B cell (primary cell): ENCODE measurements around the gene GADD45G. TPM values are rescaled to one million over a fixed set of nuclear protein-coding genes. Genes with fewer than 3 reads are reported as not detected.
A peak's percentile ranks its signal among the peaks of the same experiment; 100 is the strongest.

ENCODE experiments used
- ATAC-seq: fragments of 200-7000 bp; cut with Tn5 transposase; one replicate; pipeline ENCODE4 v1.10.0; 2021; ENCODE audit warnings: low read depth, mild to moderate bottlenecking, moderate number of reproducible peaks, moderate library complexity
- CTCF ChIA-PET: fragments of 350-600 bp; sonication (Branson Sonifier 250); formaldehyde crosslinking; loops from one replicate; lab custom pipeline; 2021; ENCODE audit warnings: antibody characterized with exemption, inconsistent platforms; lab: Charles Lee
- POLR2A ChIA-PET: fragments of 350-600 bp; sonication (Branson Sonifier 250); formaldehyde crosslinking; loops from one replicate; lab custom pipeline; 2021; ENCODE audit warnings: antibody characterized with exemption; lab: Charles Lee
- DNase-seq: peaks from one replicate; pipeline ENCODE4 v3.0.0; 2013
- H2AFZ ChIP-seq: 2 replicates; pipeline ENCODE4 v1.6.1; 2012; ENCODE audit warnings: mild to moderate bottlenecking, low read depth, low read length; ENCODE audit not compliant: insufficient read depth, poor library complexity, severe bottlenecking
- H3K27ac ChIP-seq, 2 donors: 1 replicate in 1 of 2; 2 replicates in 1 of 2; pipeline ENCODE4 v1.5.1; 2012 to 2013; ENCODE audit warnings: low read length in 2 of 2, mild to moderate bottlenecking in 2 of 2, moderate library complexity in 1 of 2
- H3K27me3 ChIP-seq, 4 experiments: fragments of 200-600 bp in 1 of 4; sonication (generic) in 1 of 4; replicated peaks in 1 of 4; 1 replicate in 2 of 4; 2 replicates in 2 of 4; pipeline versions ENCODE4 v1.6.1 to v1.7.0; 2013 to 2016; ENCODE audit warnings: low read length in 3 of 4, mild to moderate bottlenecking in 2 of 4, mixed read lengths in 1 of 4, moderate library complexity in 1 of 4; ENCODE audit not compliant: insufficient read depth in 4 of 4, control insufficient read depth in 3 of 4; ENCODE audit errors: control extremely low read depth in 1 of 4
- H3K36me3 ChIP-seq, 2 experiments: replicated peaks in 1 of 2; 1 replicate in 1 of 2; 2 replicates in 1 of 2; pipeline versions ENCODE4 v1.6.1 to v1.7.1; 2013; ENCODE audit warnings: low read length in 1 of 2; ENCODE audit not compliant: insufficient read depth in 2 of 2, control insufficient read depth in 1 of 2; ENCODE audit errors: control extremely low read depth in 1 of 2, extremely low read depth in 1 of 2
- H3K4me1 ChIP-seq, 2 donors: fragments of 200-600 bp in 1 of 2; sonication (generic) in 1 of 2; 1 replicate in 1 of 2; 2 replicates in 1 of 2; pipeline versions ENCODE4 v1.5.1 to v1.6.1; 2013 to 2017; ENCODE audit warnings: low read length in 2 of 2; ENCODE audit not compliant: control insufficient read depth in 2 of 2, insufficient read depth in 2 of 2
- H3K4me2 ChIP-seq: replicated peaks from 2 replicates; pipeline ENCODE3; 2012; ENCODE audit warnings: mild to moderate bottlenecking, low read depth, low read length; ENCODE audit not compliant: poor library complexity, severe bottlenecking
- H3K4me3 ChIP-seq, 5 experiments: fragments of 200-600 bp in 1 of 5; sonication (generic) in 1 of 5; 1 replicate in 3 of 5; 2 replicates in 2 of 5; pipeline versions ENCODE4 v1.5.1 to v1.7.0; 2011 to 2016; ENCODE audit warnings: low read length in 4 of 5, mild to moderate bottlenecking in 4 of 5, low read depth in 2 of 5, control low read depth in 1 of 5, moderate library complexity in 1 of 5; ENCODE audit not compliant: insufficient read depth in 1 of 5; ENCODE audit errors: control extremely low read depth in 1 of 5, extremely low read depth in 1 of 5
- H3K79me2 ChIP-seq: fragments of 200-600 bp; sonication (generic); one replicate; pipeline ENCODE4 v1.6.0; 2016; ENCODE audit warnings: low read length; ENCODE audit not compliant: control insufficient read depth, insufficient read depth
- H3K9ac ChIP-seq: fragments of 200-600 bp; sonication (generic); 2 replicates; pipeline ENCODE4 v1.6.1; 2017; ENCODE audit warnings: mild to moderate bottlenecking, low read length, moderate library complexity
- H3K9me3 ChIP-seq, 3 donors: one replicate each; pipeline versions ENCODE4 v1.6.1 to v1.7.1; 2013; ENCODE audit warnings: low read length in 2 of 3; ENCODE audit not compliant: control insufficient read depth in 2 of 3, insufficient read depth in 1 of 3; ENCODE audit errors: control extremely low read depth in 1 of 3
- H4K20me1 ChIP-seq: 2 replicates; pipeline ENCODE4 v1.6.0; 2012; ENCODE audit warnings: mild to moderate bottlenecking, low read length; ENCODE audit not compliant: insufficient read depth, control insufficient read depth, poor library complexity, severe bottlenecking
- H3K27ac Mint-ChIP-seq: one replicate; pipeline ENCODE4 v1.8.0; 2021; ENCODE audit warnings: mixed read lengths
- H3K27me3 Mint-ChIP-seq: one replicate; pipeline ENCODE4 v1.8.0; 2021; ENCODE audit warnings: mixed read lengths
- H3K4me1 Mint-ChIP-seq: one replicate; pipeline ENCODE4 v1.8.0; 2021; ENCODE audit warnings: mixed read lengths
- H3K4me3 Mint-ChIP-seq: one replicate; pipeline ENCODE4 v1.8.0; 2021; ENCODE audit warnings: mixed read lengths
- H3K9me3 Mint-ChIP-seq: one replicate; pipeline ENCODE4 v1.8.0; 2022; ENCODE audit warnings: mixed read lengths; ENCODE audit not compliant: insufficient read depth
- EZH2 ChIP-seq: IDR thresholded peaks from 2 replicates; pipeline ENCODE4 v1.6.1; 2012; ENCODE audit warnings: borderline replicate concordance, low read depth, mild to moderate bottlenecking, moderate library complexity, low read length; ENCODE audit not compliant: insufficient read depth, poor library complexity, severe bottlenecking
- WGBS: methylation state at CpG from one replicate; pipeline ENCODE4 v1.1.5; 2013; ENCODE audit warnings: missing lambda C conversion rate; ENCODE audit not compliant: insufficient coverage; 5-methylcytosine and 5-hydroxymethylcytosine counted together
- intact Hi-C: fragments of 100-400 bp; cut with micrococcal nuclease; formaldehyde crosslinking; loops from one replicate; pipeline ENCODE4 v1.10.0; 2022
- polyA plus RNA-seq: library from polyadenylated mRNA; depleted of rRNA; stranded (reverse); fragments of >200 nt; gene quantifications from 2 replicates; pipeline ENCODE4 v1.2.3, GENCODE V29; 2012
- total RNA-seq, 2 donors: library from RNA; stranded (reverse); fragments of 120-200 nt in 1 of 2; gene quantifications; 1 replicate in 1 of 2; 2 replicates in 1 of 2; pipeline versions ENCODE4 v1.2.3 to v1.2.4, GENCODE V29; 2013 to 2022
- TF ChIP-seq, protein P1 (sequence below): fragments of 200-600 bp; IDR thresholded peaks from one replicate; pipeline ENCODE4 v1.8.0; 2022; ENCODE audit warnings: antibody characterized with exemption, mild to moderate bottlenecking

The GADD45G gene
- total and polyA plus RNA-seq, 2 donors (not counting 1 experiment from before 2014, with no cell fraction given): 4.3 to 5.9 TPM

DNA sequence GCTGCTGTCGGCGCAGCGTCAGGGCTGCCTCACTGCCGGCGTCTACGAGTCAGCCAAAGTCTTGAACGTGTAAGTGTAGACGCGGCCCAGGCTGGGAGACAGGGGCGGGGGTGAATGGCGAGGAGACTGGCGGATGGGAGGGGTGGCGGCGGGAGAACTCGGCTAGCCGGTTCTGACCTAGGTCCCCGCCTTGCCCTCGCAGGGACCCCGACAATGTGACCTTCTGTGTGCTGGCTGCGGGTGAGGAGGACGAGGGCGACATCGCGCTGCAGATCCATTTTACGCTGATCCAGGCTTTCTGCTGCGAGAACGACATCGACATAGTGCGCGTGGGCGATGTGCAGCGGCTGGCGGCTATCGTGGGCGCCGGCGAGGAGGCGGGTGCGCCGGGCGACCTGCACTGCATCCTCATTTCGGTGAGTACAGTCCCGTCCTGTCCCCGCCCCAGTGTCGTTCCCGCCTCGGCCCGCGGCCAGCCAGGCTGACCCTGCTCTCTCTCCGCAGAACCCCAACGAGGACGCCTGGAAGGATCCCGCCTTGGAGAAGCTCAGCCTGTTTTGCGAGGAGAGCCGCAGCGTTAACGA lies 745 bp downstream of the GADD45G start:
- no peaks in the 10 kb centered on the region for H4K20me1 ChIP-seq
- Mint-ChIP-seq H3K9me3 (no peaks in the 10 kb centered on the region), H3K27ac (peak overlapping the region; percentile 65), H3K4me1 (peaks cover 32% of the 10 kb centered on the region), H3K4me3 (peak overlapping the region; percentile 83), H3K27me3 (peaks cover 25% of the 10 kb centered on the region)
- intact Hi-C loops: loop anchor here (2.0 to 10.0 kb wide), 2 partner anchors 209 to 287 kb away; partner anchors contain the start of gene SECISBP2
- peak overlapping the region; percentile 100 for H3K4me2 ChIP-seq
- ChIA-PET POLR2A (no interaction called here), CTCF (interaction anchor here (0.9 to 14.3 kb wide), 7 partner anchors 8 to 496 kb away, joined by 3 to 406 read pairs (median 5); no protein-coding TSS in a partner anchor)
- TF ChIP-seq, protein P1, sequence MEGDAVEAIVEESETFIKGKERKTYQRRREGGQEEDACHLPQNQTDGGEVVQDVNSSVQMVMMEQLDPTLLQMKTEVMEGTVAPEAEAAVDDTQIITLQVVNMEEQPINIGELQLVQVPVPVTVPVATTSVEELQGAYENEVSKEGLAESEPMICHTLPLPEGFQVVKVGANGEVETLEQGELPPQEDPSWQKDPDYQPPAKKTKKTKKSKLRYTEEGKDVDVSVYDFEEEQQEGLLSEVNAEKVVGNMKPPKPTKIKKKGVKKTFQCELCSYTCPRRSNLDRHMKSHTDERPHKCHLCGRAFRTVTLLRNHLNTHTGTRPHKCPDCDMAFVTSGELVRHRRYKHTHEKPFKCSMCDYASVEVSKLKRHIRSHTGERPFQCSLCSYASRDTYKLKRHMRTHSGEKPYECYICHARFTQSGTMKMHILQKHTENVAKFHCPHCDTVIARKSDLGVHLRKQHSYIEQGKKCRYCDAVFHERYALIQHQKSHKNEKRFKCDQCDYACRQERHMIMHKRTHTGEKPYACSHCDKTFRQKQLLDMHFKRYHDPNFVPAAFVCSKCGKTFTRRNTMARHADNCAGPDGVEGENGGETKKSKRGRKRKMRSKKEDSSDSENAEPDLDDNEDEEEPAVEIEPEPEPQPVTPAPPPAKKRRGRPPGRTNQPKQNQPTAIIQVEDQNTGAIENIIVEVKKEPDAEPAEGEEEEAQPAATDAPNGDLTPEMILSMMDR: no peak
- H3K4me1 ChIP-seq: peaks cover 21 to 39% of the 10 kb centered on the region in 2 donors
- H3K9me3 ChIP-seq: no peaks in the 10 kb centered on the region
- no peaks in the 10 kb centered on the region for H3K36me3 ChIP-seq
- under 1% methylated on average over 57 of the region's 57 CpGs for WGBS
- ATAC-seq: peak; percentile 16
- peak overlapping the region; percentile 76 for H2AFZ ChIP-seq
- H3K27ac ChIP-seq: no peak overlapping the region
- H3K4me3 ChIP-seq: peak overlapping the region; percentile 34 to 72 (median 57)
- H3K9ac ChIP-seq: peak overlapping the region; percentile 67
- H3K79me2 ChIP-seq: no peaks in the 10 kb centered on the region
- peaks cover 0 to 39% (median 14%) of the 10 kb centered on the region in 4 experiments for H3K27me3 ChIP-seq
- peak; percentile 64 for DNase-seq

DNA sequence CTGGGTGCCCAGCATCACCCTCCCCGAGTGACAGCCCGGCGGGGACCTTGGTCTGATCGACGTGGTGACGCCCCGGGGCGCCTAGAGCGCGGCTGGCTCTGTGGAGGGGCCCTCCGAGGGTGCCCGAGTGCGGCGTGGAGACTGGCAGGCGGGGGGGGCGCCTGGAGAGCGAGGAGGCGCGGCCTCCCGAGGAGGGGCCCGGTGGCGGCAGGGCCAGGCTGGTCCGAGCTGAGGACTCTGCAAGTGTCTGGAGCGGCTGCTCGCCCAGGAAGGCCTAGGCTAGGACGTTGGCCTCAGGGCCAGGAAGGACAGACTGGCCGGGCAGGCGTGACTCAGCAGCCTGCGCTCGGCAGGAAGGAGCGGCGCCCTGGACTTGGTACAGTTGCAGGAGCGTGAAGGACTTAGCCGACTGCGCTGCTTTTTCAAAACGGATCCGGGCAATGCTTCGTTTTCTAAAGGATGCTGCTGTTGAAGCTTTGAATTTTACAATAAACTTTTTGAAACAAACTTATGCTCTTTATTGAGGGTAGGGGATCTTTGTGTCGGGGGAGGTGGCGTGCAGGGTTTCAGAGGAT lies 1.3 kb downstream of the GADD45G start:
- H3K79me2 ChIP-seq: no peaks in the 10 kb centered on the region
- Mint-ChIP-seq H3K9me3 (no peaks in the 10 kb centered on the region), H3K4me1 (peaks cover 32% of the 10 kb centered on the region), H3K27ac (peak overlapping the region; percentile 3), H3K4me3 (peak overlapping the region; percentile 83), H3K27me3 (peaks cover 20% of the 10 kb centered on the region)
- no peak overlapping the region for H3K27ac ChIP-seq
- H3K4me2 ChIP-seq: peak overlapping the region; percentile 100
- ChIA-PET POLR2A (no interaction called here), CTCF (interaction anchor here (1.2 to 3.7 kb wide), 3 partner anchors 8 to 493 kb away, joined by 5 to 26 read pairs (median 8); no protein-coding TSS in a partner anchor)
- TF ChIP-seq EZH2: no peak
- TF ChIP-seq, protein P1: no peak
- H4K20me1 ChIP-seq: no peaks in the 10 kb centered on the region
- H2AFZ ChIP-seq: peak overlapping the region; percentile 76
- 2% methylated on average over 34 of the region's 40 CpGs for WGBS
- intact Hi-C loops: loop anchor here (10.0 kb wide), 1 partner anchor 209 kb away; no protein-coding TSS in a partner anchor
- peaks cover 0 to 39% (median 14%) of the 10 kb centered on the region in 4 experiments for H3K27me3 ChIP-seq
- peak overlapping the region; percentile 67 for H3K9ac ChIP-seq
- H3K4me3 ChIP-seq: peak overlapping the region; percentile 38 to 72 (median 57)
- H3K9me3 ChIP-seq: no peaks in the 10 kb centered on the region
- H3K4me1 ChIP-seq: peaks cover 21 to 39% of the 10 kb centered on the region in 2 donors
- ATAC-seq: peak; percentile 12
- H3K36me3 ChIP-seq: no peaks in the 10 kb centered on the region
- DNase-seq: peak; percentile 59
